Effector CD4-positive, alpha-beta T cell (primary cell): ENCODE results near the gene PSTPIP2.
"Not testable (repeated sequence)": the region's sequence is repeated elsewhere in the genome, so short reads cannot be mapped to it uniquely, and the experiment has no call there.

Experiments
- DNase-seq: peaks from one replicate; pipeline ENCODE4 v3.0.0-alpha.2; 2020

Gene PSTPIP2

GRCh38 chr18:46069524-46069923 is 2.5 kb downstream of the PSTPIP2 start:
- DNase-seq, result no peak

GRCh38 chr18:46068763-46069162 is 3.3 kb downstream of the PSTPIP2 start:
- no peak for DNase-seq

- DNase-seq, result no peak
These were observed 4.5 kb downstream of the PSTPIP2 start for GRCh38 chr18:46067438-46068007.

GRCh38 chr18:46062781-46063180 is 9.3 kb downstream of the PSTPIP2 start:
- DNase-seq, result no peak

- no peak for DNase-seq
These were observed 10.3 kb downstream of the PSTPIP2 start for GRCh38 chr18:46061796-46062195.

GRCh38 chr18:46061387-46061786 is 10.7 kb downstream of the PSTPIP2 start:
- no peak for DNase-seq

GRCh38 chr18:46060359-46060841 is 11.7 kb downstream of the PSTPIP2 start:
- DNase-seq, result no peak

- DNase-seq, result no peak
These were observed 16.2 kb downstream of the PSTPIP2 start for GRCh38 chr18:46055838-46056230.

GRCh38 chr18:46054956-46055837 is 16.9 kb downstream of the PSTPIP2 start:
- DNase-seq, result no peak

- DNase-seq, result no peak
These were observed 18.5 kb downstream of the PSTPIP2 start for GRCh38 chr18:46053368-46054095.

GRCh38 chr18:46051731-46052461 is 20.2 kb downstream of the PSTPIP2 start:
- no peak for DNase-seq

- no peak for DNase-seq
These were observed 21.8 kb downstream of the PSTPIP2 start for GRCh38 chr18:46050268-46050667.

- DNase-seq, result no peak
These were observed 23.4 kb downstream of the PSTPIP2 start for GRCh38 chr18:46048641-46049040.

- DNase-seq, result not testable (repeated sequence)
These were observed 24.7 kb downstream of the PSTPIP2 start for GRCh38 chr18:46047369-46047768.

- no peak for DNase-seq
These were observed 25.4 kb downstream of the PSTPIP2 start for GRCh38 chr18:46046688-46047087.

GRCh38 chr18:46046126-46046525 is 25.9 kb downstream of the PSTPIP2 start:
- DNase-seq, result no peak

- no peak for DNase-seq
These were observed 29.4 kb downstream of the PSTPIP2 start for GRCh38 chr18:46042571-46043123.

- DNase-seq, result no peak
These were observed 31.3 kb downstream of the PSTPIP2 start for GRCh38 chr18:46040747-46041104.

- DNase-seq, result no peak
These were observed 31.9 kb downstream of the PSTPIP2 start for GRCh38 chr18:46040033-46040746.

- DNase-seq, result no peak
These were observed 34.4 kb downstream of the PSTPIP2 start for GRCh38 chr18:46037512-46038305.
